ENCODE measurements around the gene IL17REL.

The IL17REL gene

DNA sequence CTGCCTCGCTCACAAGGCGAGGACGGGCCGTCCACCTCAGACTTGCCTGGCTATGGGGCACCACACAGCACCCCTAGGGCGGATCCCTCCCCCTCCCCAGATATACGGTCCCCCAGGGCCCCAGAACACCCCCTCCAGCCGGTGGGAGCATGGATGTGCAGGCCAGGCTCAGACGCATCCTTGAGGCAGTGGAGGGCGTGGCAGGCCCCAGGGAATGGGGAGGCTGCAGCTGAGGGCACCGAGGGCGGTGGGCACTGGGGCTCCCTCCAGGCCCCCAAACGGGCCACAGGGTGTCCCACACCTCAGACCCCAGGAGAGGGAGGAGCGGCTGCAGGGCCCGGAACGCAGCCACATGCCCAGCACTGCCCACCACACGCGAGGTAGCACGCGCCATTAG is 33.5 kb upstream of the IL17REL start:
- TF ChIP-seq, protein P1, sequence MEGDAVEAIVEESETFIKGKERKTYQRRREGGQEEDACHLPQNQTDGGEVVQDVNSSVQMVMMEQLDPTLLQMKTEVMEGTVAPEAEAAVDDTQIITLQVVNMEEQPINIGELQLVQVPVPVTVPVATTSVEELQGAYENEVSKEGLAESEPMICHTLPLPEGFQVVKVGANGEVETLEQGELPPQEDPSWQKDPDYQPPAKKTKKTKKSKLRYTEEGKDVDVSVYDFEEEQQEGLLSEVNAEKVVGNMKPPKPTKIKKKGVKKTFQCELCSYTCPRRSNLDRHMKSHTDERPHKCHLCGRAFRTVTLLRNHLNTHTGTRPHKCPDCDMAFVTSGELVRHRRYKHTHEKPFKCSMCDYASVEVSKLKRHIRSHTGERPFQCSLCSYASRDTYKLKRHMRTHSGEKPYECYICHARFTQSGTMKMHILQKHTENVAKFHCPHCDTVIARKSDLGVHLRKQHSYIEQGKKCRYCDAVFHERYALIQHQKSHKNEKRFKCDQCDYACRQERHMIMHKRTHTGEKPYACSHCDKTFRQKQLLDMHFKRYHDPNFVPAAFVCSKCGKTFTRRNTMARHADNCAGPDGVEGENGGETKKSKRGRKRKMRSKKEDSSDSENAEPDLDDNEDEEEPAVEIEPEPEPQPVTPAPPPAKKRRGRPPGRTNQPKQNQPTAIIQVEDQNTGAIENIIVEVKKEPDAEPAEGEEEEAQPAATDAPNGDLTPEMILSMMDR (IDR thresholded peaks at IDR 0.05; ENCODE audit: low read depth, low read length, missing control alignments): no peak
- DNase-seq (ENCODE audit: low read depth): no peak
- no peak overlapping the region for H3K4me3 ChIP-seq (ENCODE audit: low read depth, low read length)
- in situ Hi-C loops (cut with HindIII; ENCODE audit: low sequenced_read_pairs): no loop called here

- in situ Hi-C loops (cut with HindIII; ENCODE audit: low sequenced_read_pairs): no loop called here
- no peak overlapping the region for H3K4me3 ChIP-seq (ENCODE audit: low read depth, low read length)
- TF ChIP-seq, protein P1 (IDR thresholded peaks at IDR 0.05; ENCODE audit: low read depth, low read length, missing control alignments): no peak
- DNase-seq (ENCODE audit: low read depth): no peak
Measured at GRCh38 chr22:50045211-50046018, 32.9 kb upstream of the IL17REL start.

DNA sequence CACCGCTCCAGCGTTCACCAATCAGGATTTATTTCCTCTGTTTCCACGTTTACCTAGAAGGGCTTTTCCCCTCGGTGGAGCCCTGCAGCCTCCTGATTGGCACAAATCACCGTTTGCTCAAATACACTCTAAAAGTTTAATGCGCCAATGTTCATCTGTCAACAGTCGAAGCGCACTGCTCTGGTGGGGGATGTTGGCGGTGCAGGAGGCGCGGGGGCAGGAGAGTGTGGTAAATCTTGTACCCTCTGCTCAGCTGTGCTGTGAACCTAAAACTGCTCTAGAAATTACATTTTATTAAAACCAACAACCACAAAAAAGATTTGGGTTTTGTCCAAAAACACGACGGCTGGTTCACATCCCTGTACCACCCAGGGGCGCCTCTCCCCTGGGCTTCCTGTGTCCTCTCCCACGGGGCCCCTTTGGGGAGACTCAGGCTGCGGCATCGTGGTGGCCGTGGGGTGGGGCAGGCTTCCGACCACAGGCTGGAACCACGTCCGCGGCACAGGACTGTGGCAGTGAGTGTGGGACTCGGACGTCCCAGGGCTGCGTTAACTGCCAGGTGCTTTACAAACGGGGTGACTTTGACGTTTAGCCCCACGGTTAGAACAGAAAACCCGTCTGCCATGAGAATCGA is 32.0 kb upstream of the IL17REL start:
- in situ Hi-C loops (cut with HindIII; ENCODE audit: low sequenced_read_pairs): no loop called here
- DNase-seq (ENCODE audit: low read depth): no peak
- H3K4me3 ChIP-seq (ENCODE audit: low read depth, low read length): no peak overlapping the region
- TF ChIP-seq, protein P1 (IDR thresholded peaks at IDR 0.05; ENCODE audit: low read depth, low read length, missing control alignments): no peak

- in situ Hi-C loops (cut with HindIII; ENCODE audit: low sequenced_read_pairs): no loop called here
Measured at GRCh38 chr22:50041361-50042065, 28.9 kb upstream of the IL17REL start.

GRCh38 chr22:50040717-50041116 is 28.2 kb upstream of the IL17REL start:
- in situ Hi-C loops (cut with HindIII; ENCODE audit: low sequenced_read_pairs): no loop called here
- H3K4me3 ChIP-seq (ENCODE audit: low read depth, low read length): no peak overlapping the region
- TF ChIP-seq, protein P1 (IDR thresholded peaks at IDR 0.05; ENCODE audit: low read depth, low read length, missing control alignments): no peak
- DNase-seq (ENCODE audit: low read depth): no peak

More at GRCh38 chr22:50041361-50042065, 28.9 kb upstream of the IL17REL start:
- DNase-seq (ENCODE audit: low read depth): no peak
- no peak overlapping the region for H3K4me3 ChIP-seq (ENCODE audit: low read depth, low read length)
- TF ChIP-seq, protein P1 (IDR thresholded peaks at IDR 0.05; ENCODE audit: low read depth, low read length, missing control alignments): no peak

DNA sequence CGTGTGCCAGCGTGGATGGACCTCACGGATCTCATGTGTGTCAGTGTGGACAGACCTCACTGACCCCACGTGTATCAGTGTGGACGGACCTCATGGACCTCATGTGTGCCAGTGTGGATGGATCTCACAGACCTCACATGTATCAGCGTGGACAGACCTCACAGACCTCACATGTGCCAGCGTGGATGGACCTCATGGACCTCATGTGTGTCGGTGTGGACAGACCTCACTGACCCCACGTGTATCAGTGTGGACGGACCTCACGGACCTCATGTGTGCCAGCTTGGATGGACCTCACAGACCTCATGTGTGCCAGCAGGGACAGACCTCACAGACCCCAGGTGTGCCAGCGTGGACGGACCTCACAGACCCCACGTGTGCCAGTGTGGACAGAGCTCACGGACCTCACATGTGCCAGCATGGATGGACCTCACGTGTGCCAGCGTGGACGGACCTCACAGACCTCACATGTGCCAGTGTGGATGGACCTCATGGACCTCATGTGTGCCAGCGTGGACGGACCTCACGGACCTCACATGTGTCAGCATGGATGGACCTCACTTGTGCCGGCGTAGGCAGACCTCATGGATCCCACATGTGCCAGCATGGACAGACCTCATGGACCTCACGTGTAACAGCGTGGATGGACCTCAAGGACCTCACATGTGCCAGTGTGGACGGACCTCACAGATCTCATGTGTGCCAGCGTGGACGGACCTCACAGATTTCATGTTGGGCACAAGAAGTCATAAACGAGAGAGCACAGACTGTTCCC is 27.3 kb upstream of the IL17REL start:
- TF ChIP-seq, protein P1 (IDR thresholded peaks at IDR 0.05; ENCODE audit: low read depth, low read length, missing control alignments): no peak
- in situ Hi-C loops (cut with HindIII; ENCODE audit: low sequenced_read_pairs): no loop called here
- no peak overlapping the region for H3K4me3 ChIP-seq (ENCODE audit: low read depth, low read length)
- DNase-seq (ENCODE audit: low read depth): no peak

All from astrocyte of the cerebellum (primary cell).